Measurements from ENCODE around the gene ENAH.
"Not testable (repeated sequence)": the region's sequence is repeated elsewhere in the genome, so short reads cannot be mapped to it uniquely, and the experiment has no call there.

ENAH gene

GRCh38 chr1:225486856-225487255 is 166.1 kb downstream of the ENAH start:
- no peak for DNase-seq (ENCODE audit: low spot score)

- no peak for DNase-seq (ENCODE audit: low spot score)
Measured at GRCh38 chr1:225485991-225486530, 166.9 kb downstream of the ENAH start.

DNA sequence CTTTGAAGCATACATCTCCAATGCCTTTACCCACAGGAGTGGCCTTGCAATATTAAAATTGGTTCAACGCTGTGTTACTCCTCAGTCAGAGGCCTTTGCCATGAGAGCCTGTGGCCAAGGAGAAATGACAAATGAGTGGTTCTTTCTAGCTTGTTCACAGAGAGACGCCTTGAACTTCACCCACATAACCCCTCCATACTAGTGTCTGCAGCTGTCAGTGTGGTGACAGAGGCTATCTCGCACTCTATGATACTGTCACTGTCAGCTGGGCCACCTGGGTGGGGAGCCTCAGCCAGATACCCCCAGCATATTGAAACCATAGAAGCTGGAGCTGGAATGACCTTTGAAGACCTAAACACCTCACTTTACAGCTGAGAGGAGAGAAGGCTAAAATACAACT is 167.7 kb downstream of the ENAH start:
- no peak for DNase-seq (ENCODE audit: low spot score)

GRCh38 chr1:225484657-225485214 is 168.2 kb downstream of the ENAH start:
- no peak for DNase-seq (ENCODE audit: low spot score)

DNA sequence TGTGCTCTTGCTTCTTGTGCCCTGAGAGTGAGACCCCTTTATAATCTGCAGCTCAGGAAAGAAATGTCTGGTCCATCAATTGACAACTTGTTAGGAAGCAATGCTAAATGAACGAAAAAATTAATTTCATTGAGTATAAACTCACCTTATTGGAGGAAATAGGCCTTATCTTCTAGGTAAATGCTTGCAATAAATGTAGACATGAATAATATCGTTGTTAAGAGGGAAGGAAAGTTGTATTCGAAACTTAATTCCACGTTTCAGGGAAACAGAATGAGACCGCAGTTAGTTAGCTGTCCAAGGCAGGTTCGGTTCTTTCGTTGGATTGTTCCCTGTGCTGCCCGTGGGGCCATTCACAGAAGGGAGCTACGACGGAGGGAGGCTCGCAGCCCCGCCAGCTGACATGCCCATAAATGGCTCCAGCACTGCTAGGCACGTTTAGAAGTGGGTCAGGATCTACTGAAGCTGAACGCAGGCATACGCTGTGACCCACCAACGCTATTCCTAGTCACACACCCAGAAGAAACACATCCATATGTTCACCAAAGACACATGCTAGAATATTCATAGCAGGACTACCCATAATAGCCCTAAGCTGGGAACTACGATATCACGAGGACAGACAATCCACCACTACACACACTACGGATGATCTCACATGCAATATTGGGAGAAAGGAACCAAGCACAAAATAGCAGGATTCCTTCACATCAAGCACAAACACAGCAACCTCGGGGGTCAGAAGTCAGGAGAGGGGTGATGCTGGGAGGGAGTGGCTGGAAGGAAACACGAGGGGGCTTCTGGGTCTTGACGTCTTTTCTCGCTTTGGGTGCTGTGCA is 168.9 kb downstream of the ENAH start:
- DNase-seq (ENCODE audit: low spot score) = no peak

- no peak for DNase-seq (ENCODE audit: low spot score)
Measured at GRCh38 chr1:225482421-225482950, 170.4 kb downstream of the ENAH start.

DNA sequence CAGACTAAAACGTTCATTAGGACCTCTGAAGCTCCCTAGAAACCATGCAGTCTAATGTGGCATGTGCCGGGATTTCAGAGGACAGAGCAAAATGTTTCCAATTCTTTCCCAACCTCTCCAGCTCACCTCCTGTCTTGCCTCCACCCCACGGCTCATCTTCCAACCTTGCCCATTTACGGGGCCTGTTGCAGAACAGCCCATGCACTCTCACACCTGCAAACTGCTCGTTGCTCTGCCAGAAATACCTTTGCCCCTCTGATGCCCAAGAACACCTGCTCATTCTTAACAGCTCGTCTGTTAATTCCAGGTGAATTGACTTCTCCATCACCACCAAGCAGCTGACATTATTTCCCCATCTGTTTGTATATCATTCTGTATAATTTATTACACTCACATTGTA is 171.2 kb downstream of the ENAH start:
- no peak for DNase-seq (ENCODE audit: low spot score)

- peak; percentile 62 for DNase-seq (ENCODE audit: low spot score)
Measured at GRCh38 chr1:225480825-225481434, 172.0 kb downstream of the ENAH start.

DNA sequence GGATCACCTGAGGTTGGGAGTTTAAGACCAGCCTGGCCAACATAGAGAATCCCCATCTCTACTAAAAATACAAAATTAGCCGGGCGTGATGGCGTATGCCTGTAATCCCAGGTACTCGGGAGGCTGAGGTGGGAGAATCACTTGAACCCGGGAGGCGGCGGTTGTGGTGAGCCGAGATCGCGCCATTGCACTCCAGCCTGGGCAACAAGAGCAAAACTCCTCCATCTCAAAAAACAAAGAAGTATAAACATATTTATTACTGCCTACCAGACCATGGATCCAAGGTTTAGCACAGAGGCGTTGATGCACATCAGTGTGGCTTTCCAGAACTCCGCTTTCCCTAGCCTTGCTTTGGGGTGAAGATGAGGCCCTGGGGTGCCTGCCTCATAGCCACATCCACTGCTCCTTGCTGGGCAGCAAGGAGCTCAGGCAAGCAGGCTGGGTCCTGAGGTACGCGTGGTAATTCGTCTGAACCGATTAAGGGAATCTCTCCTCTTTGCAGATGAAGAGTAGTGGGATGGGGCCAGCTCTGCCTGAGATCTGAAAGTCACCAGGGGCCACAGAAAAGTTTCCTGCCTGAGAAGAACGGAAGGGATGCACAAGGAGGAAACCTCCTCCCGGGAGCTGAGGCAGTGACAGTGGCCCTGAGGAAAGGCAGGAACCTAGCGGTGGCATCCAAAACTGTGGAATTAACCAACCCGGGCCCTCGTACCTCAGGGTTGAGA is 172.8 kb downstream of the ENAH start:
- no peak for DNase-seq (ENCODE audit: low spot score)

GRCh38 chr1:225479341-225479740 is 173.6 kb downstream of the ENAH start:
- DNase-seq (ENCODE audit: low spot score) = no peak

DNA sequence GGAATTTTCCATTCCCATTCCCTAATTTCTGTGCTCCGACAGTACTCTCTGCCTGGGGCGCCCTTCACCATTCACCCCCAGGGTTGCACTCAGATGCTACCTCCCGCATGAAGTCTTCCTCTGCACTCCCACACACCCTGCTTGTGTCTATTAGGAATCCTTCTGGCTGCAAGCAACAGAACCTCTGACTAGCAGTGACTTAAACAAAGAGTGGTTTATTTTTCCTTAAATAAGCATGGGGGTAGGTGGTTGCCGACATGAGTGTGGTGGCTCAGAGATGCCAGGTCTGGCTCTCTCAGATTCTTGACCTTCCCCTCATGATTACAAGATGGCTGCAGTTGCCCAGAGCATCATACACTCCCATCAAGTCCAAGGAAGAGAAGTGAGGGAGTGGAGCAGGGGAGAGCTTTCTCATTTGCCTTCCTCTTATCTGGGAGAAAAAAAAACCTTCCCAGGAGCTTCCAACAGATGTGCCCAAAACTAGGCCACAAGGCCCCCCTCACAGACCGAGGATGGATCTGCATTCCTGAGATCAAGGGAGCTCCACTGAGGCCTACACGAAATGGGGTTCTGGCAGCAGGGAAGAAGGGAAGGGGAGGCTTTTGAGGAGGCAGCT is 175.5 kb downstream of the ENAH start:
- DNase-seq (ENCODE audit: low spot score) = no peak

DNA sequence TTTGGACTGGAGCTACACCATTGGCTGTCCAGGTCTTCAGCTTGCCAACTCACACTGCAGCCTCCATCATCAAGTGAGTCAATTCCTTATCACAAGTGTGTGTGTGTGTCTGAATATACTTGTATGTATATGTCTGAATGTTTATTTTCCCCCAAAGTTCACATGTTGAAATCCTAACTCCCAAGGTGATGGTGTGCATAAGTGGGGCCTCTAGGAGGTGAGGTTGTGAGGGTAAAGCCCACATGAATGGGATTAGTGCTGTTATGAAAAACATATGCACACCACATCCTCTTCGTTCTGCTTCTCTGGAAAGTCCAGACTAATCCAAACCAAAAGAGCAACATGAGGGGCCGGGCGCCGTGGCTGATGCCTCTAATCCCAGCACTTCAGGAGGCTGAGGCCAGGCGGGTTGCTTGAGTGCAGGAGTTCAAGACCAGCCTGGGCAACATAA is 176.4 kb downstream of the ENAH start:
- DNase-seq (ENCODE audit: low spot score) = no peak

DNA sequence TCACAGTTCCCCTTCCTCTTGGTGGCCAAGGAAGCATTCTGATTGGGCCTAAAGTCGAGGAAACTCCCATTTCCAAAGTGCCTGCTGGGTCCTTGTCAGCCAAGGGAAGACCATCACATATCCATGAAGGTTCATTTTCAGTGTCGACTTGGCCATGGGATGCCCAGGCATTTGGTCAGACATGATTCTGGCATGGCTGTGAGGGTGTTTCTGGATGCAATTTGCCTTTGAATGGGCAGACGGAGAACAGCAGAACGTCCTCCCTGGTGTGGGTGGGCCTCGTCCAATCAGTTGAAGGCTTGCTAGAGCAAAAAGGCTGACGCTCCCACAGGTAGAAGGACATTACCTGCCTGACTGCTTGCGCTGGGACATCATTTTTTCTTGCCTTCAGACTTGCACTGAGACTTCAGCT is 176.8 kb downstream of the ENAH start:
- no peak for DNase-seq (ENCODE audit: low spot score)

DNA sequence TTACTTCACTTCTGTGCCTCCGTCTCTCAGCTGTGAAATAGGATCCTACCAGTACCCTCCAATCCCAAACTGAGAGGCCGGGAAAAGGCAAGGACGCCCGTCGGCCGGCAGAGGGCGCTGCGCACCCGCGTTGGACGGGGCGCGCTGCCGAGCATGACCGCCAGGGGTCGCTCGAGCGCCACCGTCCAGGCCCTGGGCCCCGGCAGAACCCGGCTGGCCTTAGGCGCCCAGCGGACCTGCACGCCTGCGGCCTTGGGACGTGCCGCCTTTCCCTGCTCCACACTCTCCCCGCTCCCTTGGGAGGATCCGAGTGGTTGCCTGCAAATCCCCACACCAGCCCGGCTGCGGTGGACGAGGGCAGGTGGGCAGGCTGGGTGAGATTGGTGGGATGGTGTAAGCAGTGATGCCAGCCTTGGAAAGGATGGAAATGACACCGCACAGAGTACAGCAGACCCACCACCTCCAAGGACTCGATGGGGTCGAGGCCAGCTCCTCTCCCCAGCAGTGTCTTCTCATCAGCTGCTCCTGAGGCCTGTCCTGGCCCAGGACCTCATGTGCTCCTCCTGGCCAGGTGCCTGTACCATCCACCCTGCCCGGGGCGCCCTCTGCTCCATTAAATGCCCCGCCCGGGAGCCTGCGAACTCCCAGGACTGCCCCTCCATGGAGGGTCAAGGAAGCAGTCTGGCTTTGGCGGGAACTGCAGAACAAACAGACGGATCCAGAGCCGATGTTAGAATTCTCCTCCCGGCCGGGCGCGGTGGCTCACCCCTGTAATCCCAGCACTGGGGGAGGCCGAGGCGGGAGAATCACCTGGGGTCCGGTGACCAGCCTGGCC is 177.7 kb downstream of the ENAH start:
- DNase-seq (ENCODE audit: low spot score) = peak; percentile 73

GRCh38 chr1:225474439-225474985 is 178.4 kb downstream of the ENAH start:
- DNase-seq (ENCODE audit: low spot score) = no peak

DNA sequence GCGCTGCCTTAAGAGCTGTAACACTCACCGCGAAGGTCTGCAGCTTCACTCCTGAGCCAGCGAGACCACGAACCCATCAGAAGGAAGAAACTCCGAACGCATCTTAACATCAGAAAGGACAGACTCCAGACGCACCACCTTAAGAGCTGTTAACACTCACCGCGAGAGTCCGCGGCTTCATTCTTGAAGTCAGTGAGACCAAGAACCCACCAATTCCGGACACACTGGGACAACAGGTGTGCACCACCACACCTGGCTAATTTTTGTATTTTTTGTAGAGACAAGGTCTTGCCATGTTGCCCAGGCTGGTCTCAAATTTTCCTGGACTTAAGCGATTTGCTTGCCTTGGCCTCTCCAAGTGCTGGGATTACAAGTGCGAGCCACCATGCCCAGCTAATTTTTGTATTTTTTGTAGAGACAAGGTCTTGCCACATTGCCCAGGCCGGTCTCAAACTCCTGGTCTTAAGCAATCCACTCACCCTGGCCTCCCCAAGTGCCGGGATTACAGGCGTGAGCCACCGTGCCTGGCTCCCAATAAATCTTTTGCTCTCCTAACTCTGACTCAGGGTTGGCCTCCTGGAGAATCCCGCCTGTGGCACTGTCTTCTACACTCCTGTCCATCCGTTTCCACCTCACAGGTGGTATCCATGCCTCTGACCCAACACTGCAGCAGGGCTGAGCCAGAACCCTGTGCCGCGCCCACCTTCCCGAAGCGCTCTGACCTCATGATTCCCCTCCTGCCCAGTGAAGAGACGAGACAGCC is 179.1 kb downstream of the ENAH start:
- DNase-seq (ENCODE audit: low spot score) = not testable (repeated sequence)

- DNase-seq (ENCODE audit: low spot score) = not testable (repeated sequence)
Measured at GRCh38 chr1:225473266-225473665, 179.7 kb downstream of the ENAH start.

DNA sequence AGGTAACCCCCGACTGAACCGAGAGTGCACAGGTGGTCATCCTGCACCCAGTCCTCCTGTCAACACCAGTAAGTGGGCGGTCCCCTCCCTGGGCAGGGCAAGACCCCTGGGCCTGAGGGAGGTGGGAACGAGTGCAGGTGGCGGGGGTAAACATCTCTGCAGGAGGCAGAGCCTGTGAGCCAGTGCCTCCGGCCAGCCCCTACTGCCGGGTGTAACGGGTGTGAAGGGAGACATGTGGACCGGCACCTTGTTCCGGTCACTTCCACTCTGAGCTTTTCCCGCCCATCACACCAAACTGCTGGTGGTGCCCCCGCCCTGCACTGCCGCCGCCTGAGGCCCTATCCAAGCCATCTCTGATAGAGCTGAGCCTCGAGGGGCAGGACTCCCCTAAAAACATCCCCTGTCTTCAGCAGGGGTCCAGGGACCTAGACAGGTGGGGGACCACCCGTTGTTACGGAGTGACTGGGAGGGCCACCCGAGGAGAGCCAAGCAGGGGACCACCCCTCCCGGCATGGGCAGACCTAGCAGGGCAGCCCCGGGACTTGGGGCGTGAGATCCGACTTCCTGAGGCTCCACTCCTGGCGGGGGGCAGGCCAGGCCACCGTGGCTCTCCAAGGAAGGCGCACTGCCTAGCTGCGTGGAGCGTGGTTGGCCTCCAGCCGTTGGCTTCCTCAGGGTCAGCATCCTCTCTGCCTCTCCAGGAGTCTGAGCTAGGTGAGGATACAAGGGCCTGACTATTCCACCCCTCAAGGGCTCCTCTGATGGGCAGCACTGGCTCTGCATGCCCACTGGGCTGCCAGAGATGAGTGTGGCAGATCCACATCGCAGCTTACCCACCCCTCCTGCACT is 181.2 kb downstream of the ENAH start:
- DNase-seq (ENCODE audit: low spot score) = no peak

DNA sequence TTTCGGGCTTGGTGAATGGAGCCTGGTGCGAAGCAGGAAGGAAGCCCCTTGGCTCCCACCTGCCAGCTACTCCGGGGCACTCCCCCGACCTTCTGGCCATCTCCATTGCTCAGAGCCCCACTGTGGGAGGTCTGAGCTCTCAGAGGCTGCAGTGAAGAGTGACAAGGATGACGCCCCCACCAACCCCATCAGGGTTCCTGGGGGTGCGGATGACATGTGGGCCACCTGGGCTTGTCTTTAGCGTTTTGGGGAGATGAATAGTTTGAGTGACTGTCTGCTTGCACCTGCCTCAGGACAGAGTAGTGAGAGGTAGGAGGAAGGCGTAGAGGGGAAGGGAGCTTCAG is 181.8 kb downstream of the ENAH start:
- DNase-seq (ENCODE audit: low spot score) = no peak
